ENCODE data around the gene BBS2.
A peak's percentile ranks its signal among the peaks of the same experiment; 100 is the strongest.

BBS2 gene

DNA sequence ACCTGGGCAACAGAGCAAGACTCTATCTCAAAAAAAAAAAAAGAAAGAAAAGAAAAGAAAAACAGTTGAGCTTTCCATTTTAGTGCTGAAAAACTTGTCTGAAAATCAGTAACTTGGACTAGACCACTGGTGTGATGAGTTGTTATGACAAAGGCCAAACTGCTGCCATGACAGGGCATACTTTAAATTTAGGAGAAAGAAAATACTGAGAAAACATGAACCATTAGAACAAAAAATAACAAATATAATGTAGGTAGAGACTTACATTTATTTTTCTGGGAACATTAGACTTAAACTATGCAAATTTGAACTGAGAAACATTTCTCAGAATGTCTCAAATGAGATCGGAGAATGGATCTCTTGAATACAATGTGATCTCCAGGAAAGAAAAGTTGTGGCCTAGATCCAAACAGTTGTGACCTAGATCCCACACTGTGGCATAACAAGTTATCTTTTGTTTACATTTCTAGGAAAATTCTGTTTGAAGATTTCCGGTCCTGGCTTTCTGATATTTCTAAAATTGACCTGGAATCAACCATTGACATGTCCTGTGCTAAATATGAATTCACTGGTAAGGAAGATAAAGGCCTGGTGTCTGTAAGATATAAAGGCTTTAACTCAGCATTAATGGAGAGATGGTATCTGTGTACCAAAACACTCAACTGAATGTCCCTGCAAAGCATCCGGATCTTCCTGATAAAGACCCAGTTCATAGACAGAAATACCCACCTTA is 57.6 kb downstream of the BBS2 start:
- Histone ChIP-seq H3K9me3 (ENCODE audit: low read depth, low read length) (no peaks in the 10 kb centered on the region), H3K36me3 (ENCODE audit: insufficient read depth, low read length) (peaks cover 39% of the 10 kb centered on the region), H3K27ac (no peak overlapping the region), H3K9ac (ENCODE audit: insufficient read length) (no peak overlapping the region), H3K4me3 (no peak overlapping the region)
- TF ChIP-seq FOXP2 (optimal IDR thresholded peaks at IDR 0.05; ENCODE audit: control extremely low read depth, extremely low read length, insufficient read depth): no peak
- no peak for TF ChIP-seq POLR2AphosphoS5 (IDR thresholded peaks at IDR 0.05; ENCODE audit: borderline replicate concordance, low read depth, low read length)
- TF ChIP-seq EZH2 (IDR thresholded peaks at IDR 0.05): no peak
- DNase-seq (ENCODE audit: low read depth, low spot score): no peak

DNA sequence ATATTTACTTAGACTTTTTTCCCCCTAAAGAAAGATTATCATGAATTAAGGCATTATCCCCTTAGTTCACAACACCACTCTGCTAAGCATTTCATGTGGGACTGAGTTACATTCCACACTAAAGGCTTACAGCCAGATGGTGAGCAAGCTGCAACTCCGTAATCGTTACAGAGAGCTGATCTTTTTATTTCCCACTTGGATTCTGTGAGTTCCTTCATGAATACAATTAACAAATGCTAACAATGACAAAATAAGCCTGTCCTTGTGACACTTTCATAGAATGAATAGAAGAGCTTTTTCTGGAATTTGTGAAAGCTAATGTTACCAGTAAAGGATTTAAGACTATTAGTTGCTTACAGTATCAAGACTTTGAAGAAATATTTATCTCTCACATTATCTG is 59.7 kb downstream of the BBS2 start:
- H3K4me3 ChIP-seq: no peak overlapping the region
- no peak overlapping the region for H3K27ac ChIP-seq
- no peak overlapping the region for H3K9ac ChIP-seq (ENCODE audit: insufficient read length)
- TF ChIP-seq EZH2 (IDR thresholded peaks at IDR 0.05) (no peak), POLR2AphosphoS5 (IDR thresholded peaks at IDR 0.05; ENCODE audit: borderline replicate concordance, low read depth, low read length) (no peak), FOXP2 (optimal IDR thresholded peaks at IDR 0.05; ENCODE audit: control extremely low read depth, extremely low read length, insufficient read depth) (no peak)
- no peaks in the 10 kb centered on the region for H3K9me3 ChIP-seq (ENCODE audit: low read depth, low read length)
- no peak for DNase-seq (ENCODE audit: low read depth, low spot score)
- H3K36me3 ChIP-seq (ENCODE audit: insufficient read depth, low read length): peaks cover 42% of the 10 kb centered on the region

DNA sequence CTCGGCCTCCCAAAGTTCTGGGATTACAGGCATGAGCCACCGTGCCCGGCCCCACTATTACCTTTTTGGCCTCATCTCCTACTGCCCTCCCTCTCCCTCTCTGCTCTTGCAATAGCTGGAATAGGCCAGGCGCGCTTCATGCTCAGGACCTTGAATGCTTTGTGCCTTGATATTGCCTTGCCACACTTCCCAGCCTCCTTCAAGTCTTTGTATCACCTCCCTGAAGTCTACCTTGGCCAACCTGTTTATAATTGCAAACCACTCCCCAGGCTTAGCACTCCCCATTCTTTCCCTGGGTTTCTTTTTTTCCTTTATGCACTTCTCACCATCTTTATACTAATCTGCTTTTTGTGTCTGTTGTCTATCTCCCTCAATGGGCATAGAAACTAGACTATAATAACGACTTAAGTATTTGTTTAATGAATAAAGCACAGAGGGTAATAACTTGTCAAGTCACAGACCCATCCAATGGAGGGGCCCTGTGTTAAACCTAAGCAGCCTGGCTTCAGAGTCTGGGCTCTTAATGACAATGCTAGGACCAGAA is 61.8 kb downstream of the BBS2 start:
- DNase-seq (ENCODE audit: low read depth, low spot score): no peak
- Histone ChIP-seq H3K9ac (ENCODE audit: insufficient read length) (no peak overlapping the region), H3K36me3 (ENCODE audit: insufficient read depth, low read length) (peaks cover 52% of the 10 kb centered on the region), H3K4me3 (no peak overlapping the region), H3K9me3 (ENCODE audit: low read depth, low read length) (no peaks in the 10 kb centered on the region), H3K27ac (no peak overlapping the region)
- TF ChIP-seq EZH2 (IDR thresholded peaks at IDR 0.05) (no peak), POLR2AphosphoS5 (IDR thresholded peaks at IDR 0.05; ENCODE audit: borderline replicate concordance, low read depth, low read length) (no peak), FOXP2 (optimal IDR thresholded peaks at IDR 0.05; ENCODE audit: control extremely low read depth, extremely low read length, insufficient read depth) (no peak)

DNA sequence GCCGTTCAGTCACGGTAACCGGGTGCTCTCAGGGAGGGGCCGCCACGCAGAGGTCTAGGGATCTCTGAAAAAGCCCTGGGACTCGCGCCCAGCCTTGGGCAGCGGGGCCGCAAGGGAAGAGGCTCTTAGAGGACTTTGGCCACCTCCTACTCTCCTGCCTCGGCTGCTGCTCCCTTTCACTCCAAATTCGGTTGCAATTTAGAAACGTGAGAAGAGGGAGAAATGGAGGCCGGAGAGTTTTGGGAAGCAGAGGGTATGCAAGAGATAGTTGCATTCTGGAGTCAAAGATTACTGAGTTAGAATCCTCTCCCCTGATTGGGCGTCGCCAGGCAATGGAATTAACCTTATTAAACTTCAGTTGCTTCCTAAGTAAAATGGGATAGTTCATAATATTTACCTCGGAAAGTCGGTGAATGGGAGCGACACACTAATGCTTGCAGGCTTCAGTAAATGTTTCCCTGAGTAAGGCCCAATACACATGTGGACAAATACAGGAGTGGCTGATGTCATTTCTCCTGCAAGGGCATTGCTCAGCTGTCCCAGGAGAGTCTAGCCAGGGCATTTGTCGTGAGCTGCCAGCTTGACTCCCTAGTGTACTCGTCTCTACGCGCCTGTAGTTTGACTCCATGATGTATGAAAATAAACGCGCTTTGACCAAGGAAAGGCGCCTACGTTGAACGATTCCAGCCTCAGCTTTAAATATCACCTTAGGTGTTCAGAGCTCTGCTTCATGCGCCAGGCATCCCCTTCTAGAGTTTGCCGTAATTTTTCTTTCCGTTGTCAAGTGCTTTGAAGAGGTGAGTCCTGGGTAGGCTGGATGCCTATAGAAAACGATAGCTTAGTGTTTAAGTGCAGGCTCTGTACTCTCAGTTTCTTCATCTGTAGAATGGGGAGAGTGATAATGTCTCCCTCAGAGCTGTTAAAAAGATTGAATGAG is 67.8 kb downstream of the BBS2 start:
- Histone ChIP-seq H3K9me3 (ENCODE audit: low read depth, low read length) (no peaks in the 10 kb centered on the region), H3K27ac (no peak overlapping the region)

DNA sequence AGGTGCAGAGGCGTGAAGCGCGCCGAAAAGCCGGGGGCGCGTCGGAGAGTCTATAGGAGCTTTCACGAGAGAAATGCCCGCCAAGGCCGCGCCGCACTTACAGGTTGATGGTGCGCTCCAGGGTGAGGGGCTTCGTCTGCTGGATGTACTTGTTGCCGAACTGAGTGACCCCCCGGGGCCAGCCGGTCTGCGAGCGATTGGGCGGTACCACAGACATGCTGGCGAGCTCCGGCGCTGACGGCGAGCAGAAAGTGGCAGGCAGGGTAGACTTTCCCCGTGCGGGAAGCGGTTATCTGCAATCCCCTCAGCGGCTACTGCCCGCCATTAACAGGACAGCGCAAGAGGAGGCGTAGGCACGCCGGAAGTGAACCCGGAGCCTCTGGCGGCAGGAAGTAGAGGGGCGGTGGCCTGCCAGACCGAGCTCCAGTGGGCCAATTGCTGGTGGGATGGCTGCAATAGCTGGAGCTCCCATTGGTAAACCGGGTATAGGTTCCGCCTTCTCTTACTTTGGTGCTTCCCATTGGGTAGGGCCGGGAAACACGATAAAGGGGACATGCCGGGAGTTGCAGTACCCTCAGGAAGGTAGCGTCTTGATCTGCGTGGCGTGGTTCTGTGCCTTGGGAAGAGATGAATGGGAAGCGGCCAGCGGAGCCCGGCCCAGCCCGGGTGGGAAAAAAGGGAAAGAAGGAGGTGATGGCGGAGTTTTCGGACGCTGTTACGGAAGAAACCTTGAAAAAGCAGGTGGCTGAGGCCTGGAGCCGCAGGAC is 68.7 kb downstream of the BBS2 start, which contains the start of the genes NUDT21 and OGFOD1:
Gene NUDT21, minus strand, starts transcription at position 347 of the 767 bp plus-strand sequence. Its CDS starts 130 bp downstream, at position 217.
Gene OGFOD1, plus strand, starts transcription at position 569 of the 767 bp plus-strand sequence. Its CDS starts 59 bp downstream, at position 628.
- H3K9ac ChIP-seq (ENCODE audit: insufficient read length): peak within 1 kb of the TSS; percentile 84
- peaks cover 23% of the 10 kb centered on the region for H3K36me3 ChIP-seq (ENCODE audit: insufficient read depth, low read length)
- 0 out of 2 replicates have a peak within 1 kb of the TSS, but pooled peaks have one; percentile 31 for H3K27ac ChIP-seq
- peak within 1 kb of the TSS; percentile 85 for H3K4me3 ChIP-seq
- TF ChIP-seq POLR2AphosphoS5 (IDR thresholded peaks at IDR 0.05; ENCODE audit: borderline replicate concordance, low read depth, low read length) (peak; percentile 67; the same call in 1 of the 2 replicates), EZH2 (IDR thresholded peaks at IDR 0.05) (no peak), FOXP2 (optimal IDR thresholded peaks at IDR 0.05; ENCODE audit: control extremely low read depth, extremely low read length, insufficient read depth) (no peak)
- no peaks in the 10 kb centered on the region for H3K9me3 ChIP-seq (ENCODE audit: low read depth, low read length)
- DNase-seq (ENCODE audit: low read depth, low spot score): peak; percentile 79

More for the DNA sequence above, 67.8 kb downstream of the BBS2 start:
- no peak for TF ChIP-seq EZH2 (IDR thresholded peaks at IDR 0.05)
- Histone ChIP-seq H3K9ac (ENCODE audit: insufficient read length) (peak overlapping the region; percentile 80), H3K36me3 (ENCODE audit: insufficient read depth, low read length) (peaks cover 27% of the 10 kb centered on the region), H3K4me3 (peak overlapping the region; percentile 85)
- no peak for DNase-seq (ENCODE audit: low read depth, low spot score)

DNA sequence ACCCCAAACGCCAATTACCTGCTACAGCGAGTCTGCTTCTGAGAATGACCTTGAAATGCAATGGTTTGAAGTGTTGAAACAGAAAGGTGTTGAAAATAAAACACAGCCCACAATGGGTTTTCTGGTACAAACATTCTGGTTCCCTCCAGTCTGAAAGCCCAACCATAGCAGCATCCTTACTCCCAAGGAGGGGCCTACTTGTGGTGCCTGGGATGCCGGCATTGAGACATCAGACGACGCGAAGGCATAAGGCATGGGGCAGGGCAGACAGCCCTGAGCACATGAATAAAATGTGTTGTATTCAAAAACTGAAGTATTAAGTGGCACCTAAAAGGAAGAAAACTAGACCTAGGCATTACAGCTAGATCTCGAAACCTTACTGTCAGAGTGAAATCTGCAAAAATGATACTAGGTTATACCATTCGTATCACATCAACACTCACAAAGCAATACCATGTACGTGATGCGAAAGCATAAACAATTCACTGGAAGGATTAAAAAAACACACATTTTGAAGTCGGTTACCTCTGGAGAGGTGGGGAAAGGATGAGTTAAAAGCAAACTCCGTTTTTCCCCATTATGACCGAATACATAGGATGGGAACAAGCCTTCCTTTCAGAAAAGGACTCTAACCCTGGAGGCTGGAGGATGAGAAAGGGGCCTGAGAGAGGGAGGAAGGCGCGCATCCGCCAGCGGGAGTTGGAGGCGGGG is 69.4 kb downstream of the BBS2 start:
- TF ChIP-seq FOXP2 (optimal IDR thresholded peaks at IDR 0.05; ENCODE audit: control extremely low read depth, extremely low read length, insufficient read depth) (no peak), EZH2 (IDR thresholded peaks at IDR 0.05) (no peak), POLR2AphosphoS5 (IDR thresholded peaks at IDR 0.05; ENCODE audit: borderline replicate concordance, low read depth, low read length) (no peak)
- no peak for DNase-seq (ENCODE audit: low read depth, low spot score)
- H3K36me3 ChIP-seq (ENCODE audit: insufficient read depth, low read length): peaks cover 24% of the 10 kb centered on the region
- no peaks in the 10 kb centered on the region for H3K9me3 ChIP-seq (ENCODE audit: low read depth, low read length)
- peak overlapping the region; percentile 85 for H3K4me3 ChIP-seq
- peak overlapping the region; percentile 84 for H3K9ac ChIP-seq (ENCODE audit: insufficient read length)
- H3K27ac ChIP-seq: 0 out of 2 replicates have a peak overlapping the region, but pooled peaks have one; percentile 31

DNA sequence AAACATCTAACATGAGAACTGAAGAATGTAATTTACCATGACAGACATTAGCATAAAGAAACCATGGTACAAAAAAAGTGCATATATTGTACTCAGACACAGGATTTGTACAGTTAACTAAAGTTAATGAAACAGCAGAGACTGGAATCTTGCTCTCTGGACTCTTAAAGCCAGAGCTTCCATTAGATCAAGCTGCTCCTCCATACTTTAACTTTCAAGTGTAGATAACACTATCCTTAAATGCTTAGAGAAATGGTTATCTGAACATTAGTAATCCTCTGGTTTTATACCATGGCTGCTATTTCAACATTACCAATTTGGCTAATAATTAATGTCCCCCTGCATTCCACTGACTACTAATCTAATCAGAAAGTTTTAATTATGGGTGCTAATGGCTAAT is 71.8 kb downstream of the BBS2 start:
- Histone ChIP-seq H3K27ac (no peak overlapping the region), H3K9me3 (ENCODE audit: low read depth, low read length) (no peaks in the 10 kb centered on the region), H3K4me3 (no peak overlapping the region), H3K36me3 (ENCODE audit: insufficient read depth, low read length) (peaks cover 11% of the 10 kb centered on the region), H3K9ac (ENCODE audit: insufficient read length) (no peak overlapping the region)
- TF ChIP-seq FOXP2 (optimal IDR thresholded peaks at IDR 0.05; ENCODE audit: control extremely low read depth, extremely low read length, insufficient read depth): no peak
- no peak for TF ChIP-seq POLR2AphosphoS5 (IDR thresholded peaks at IDR 0.05; ENCODE audit: borderline replicate concordance, low read depth, low read length)
- no peak for DNase-seq (ENCODE audit: low read depth, low spot score)

Data from SK-N-MC (cell line).